Stimulated activated CD4-positive, alpha-beta T cell treated with anti-CD3 and anti-CD28 coated beads, Interleukin-1b, Interleukin-23, amount 100 ng/mL, for 4 hours (primary cell): Measurements from ENCODE around the gene PRKX.
"Not testable (repeated sequence)": the region's sequence is repeated elsewhere in the genome, so short reads cannot be mapped to it uniquely, and the experiment has no call there.

Experiments
- DNase-seq, 2 donors: peaks; one replicate each; pipeline ENCODE4 v3.0.0-alpha.2; 2020; ENCODE audit warnings: low read depth in 2 of 2

PRKX gene

DNA sequence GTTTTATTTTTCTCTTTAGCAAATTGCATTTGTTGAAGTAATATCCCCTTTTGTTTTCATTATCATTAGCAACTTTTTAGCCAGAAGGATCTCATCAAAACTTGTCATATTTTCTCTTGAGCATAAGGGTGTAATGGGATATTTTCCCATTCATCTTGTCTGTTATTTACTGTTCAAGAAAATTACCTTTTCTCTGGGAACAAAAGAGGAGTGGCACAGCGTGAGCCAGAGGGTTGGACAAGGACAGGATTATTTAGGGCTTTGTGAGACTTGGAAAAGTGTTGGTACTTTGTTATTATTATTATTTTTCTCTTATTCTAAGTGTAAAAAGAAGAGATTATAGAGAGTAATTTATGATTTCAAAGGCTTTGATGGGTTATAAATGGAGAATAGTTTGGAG, 135.9 kb downstream of the PRKX start:
- DNase-seq: no peak

DNA sequence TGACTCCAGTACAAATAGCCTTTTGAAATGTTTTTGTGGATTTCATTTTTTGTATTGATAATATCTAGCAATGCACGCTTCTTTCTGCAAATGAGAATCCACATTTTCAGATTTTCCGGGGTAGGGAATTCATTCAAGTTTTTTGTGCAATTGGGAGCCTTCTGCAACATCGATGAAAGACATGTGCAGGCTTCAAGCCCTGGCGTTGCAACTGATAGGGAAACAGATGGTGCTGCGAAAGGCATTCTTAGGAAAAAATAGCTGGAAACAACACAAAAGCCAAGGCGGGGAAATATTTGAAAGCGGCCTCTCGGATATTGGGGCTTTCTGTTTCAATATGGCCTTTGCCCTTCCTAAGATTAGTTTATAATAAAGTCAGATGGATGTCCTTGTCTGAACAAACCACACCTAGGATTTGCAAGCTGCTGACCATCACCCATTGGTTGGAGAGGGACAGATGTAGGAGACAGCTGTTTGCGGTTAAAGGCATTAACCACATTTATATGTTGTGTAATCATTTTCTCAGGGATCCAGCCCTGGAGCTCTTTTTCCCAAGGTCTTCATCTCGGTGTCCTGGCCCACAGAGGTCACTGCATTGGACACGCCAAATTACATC, 136.5 kb downstream of the PRKX start:
- DNase-seq: no peak

DNA sequence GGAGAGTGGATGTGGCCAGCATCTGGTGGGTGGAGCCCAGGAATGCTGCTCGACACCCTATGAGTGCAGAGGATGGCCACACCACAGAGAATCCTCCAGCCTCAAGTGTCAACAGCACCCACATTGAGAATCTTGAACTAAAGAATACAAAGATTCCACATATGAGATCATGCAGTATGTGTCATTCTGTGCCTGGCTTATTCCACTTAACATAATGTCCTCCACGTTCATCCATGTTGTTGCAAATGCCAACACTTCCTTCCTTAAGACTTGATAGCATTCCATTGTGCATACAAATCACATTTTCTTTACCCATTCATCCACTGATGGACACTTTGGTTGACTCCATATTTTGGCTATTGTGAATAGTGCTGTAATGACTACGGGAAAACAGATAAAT, 145.8 kb downstream of the PRKX start:
- no peak for DNase-seq

DNA sequence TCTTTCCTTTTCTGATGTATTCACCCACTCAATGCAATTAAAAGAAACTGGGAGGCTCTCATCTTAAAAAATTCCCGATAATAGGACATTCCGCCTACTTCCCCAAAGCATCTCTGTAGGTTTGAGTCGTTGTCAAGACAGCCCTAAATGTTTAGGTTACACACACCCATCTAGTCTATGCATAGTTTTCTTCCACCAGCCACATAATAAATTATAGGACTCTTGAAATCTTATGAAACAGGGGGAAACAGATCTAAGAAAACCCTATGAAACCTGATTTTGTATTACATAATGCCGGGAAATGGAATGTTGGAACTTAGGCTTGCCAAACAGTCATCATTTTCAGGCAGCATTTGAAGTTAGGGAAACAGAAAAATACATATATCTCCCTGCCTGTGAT, 150.0 kb downstream of the PRKX start:
- no peak for DNase-seq

DNA sequence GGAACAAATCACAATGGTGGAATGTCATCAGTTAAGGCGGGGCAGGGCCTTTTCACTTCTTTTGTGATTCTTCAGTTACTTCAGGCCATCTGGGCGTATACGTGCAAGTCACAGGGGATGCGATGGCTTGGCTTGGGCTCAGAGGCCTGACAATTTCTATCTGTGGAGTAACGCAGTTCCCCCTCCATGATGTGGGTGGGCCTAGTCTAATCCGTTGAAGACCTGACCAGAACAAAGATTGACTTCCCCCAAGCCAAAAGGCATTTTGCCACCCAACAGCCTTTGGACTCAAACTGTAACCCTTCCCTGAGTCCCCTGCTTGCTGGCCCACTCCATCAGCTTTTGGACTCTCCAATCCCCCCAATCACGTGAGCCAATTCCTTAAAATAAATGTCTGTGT, 153.4 kb downstream of the PRKX start:
- DNase-seq: not testable (repeated sequence)
